Measurements from ENCODE around the gene CLDN11.

The CLDN11 gene

DNA sequence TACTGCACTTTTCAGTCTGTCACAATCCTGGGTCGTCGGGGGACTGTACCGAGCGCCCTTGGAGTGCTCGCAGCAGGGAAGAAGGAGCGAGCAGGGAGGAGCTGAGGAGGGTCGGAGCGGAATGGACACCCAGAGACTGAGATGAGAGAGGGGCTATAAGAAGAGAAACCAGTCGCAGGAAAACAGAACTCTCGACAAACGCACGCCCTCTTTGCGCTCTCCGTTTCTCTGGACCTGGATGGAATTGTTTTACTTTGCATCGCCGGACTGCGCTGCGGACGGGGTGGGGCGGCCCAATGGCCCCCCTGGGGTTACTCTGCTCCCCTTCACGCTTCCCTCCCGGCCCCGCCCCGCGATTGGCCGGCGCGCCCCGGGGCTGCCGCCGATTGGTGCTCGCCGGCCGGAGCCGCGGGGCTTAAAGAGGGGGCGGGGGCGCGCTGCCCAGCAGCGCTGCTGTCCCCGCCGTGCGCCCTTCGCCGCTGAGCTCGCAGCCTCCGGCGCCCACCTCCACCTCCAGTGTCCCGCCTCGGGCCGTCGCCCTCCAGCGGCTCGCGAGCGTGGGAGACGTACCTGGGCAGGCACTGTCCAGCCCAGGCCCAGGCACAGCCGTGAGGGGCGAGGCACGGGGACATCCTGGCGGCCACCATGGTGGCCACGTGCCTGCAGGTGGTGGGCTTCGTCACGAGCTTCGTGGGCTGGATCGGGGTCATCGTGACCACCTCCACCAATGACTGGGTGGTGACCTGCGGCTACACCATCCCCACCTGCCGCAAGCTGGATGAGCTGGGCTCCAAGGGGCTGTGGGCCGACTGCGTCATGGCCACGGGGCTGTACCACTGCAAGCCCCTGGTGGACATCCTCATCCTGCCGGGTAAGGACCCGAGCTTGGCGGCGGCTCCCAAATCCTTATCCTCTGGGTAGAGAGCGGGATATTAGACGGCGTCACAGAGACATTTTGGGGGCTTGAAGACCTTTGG, at the start of gene CLDN11:
CLDN11 (plus strand) TSS at position 447 of the 977 bp plus-strand sequence; CDS start at position 646, 199 bp downstream.
- DNase-seq: peak; percentile 75

DNA sequence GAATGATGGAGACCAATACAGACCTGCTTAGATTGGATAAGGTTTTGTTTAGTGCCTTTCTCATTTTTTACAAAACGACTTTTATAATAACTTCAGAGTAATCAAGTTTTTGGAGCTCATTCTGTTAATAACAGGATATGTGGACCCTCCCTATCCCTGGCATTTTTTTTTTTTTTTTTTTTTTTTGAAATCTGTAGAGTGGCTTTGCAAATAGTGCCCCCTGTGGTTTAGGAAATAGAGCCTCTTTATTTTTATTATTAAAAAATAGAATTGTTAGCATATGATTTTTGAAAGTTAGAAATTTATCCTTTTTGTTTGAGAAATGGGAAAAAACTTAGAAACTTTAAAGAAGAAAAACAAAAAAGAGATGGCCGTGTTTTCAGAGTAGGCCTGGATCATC, 49.7 kb upstream of the CLDN11 start:
- no peak for DNase-seq

DNA sequence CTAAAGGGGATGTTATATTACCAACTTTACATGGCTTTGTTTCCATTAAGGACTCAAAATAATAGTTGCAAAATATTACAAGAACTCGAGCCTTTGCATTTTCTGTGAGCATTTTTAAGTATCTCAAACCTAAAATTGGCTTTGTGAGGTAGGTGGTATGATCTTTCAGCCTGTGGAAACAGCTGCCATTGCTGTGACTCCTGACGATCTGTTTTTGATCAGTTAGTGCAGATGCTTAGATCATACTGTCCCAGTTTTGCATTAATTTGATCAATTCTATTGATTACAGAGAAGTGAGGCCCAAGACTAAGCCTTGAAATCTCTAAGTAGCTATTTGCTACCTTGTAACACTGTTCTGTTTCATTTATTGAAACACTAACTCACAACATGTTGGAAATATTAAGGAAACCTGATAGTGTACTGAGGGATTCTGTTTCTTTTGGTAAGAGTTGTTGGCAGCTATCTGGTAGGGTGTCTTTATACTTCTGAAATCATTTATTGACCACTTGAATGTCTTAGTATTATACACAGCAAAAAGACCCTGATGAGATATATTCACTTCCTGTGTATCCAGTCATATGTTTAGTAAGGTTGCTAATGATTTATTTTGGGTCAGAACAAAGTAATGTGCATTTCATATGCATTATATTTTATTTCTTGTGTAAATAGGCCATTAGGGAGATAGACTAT, 46.3 kb upstream of the CLDN11 start:
- DNase-seq: no peak

DNA sequence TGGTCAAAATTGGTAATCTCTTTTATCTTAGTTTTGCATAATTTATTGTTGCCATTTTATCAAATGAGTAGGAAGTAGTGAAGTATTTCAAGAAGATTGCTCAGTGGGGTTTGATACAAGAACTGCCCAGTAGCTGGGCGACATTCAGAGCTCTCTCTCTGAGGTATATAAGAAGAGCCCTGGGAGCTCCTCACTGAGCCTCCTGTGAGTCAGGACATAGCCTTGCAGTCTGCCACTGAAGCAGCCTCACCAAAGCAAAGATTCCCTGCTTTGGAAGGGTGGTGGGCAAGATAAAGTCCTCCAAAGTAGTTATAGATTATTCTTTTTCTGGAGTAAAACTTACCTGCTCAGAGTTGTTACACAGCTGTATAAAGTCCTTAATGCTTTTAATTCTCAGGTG, 35.1 kb upstream of the CLDN11 start:
- DNase-seq: no peak

DNA sequence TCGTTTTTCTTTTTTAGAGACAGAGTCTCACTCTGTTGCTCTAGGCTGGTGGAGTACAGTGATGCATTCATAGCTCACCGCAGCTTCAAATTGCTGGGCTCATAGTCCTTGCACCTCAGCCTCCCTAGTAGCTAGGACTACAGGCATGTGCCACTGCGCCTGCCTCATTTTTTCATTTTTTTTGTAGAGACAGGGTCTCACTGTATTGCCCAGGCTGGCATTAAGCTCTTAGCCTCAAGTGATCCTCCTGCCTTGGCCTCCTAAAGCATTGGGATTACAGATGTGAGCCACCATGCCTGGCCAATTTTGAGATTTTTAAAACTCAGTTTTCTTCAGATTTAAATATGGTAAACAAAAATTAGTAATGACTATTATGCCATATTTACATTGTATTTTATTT, 32.2 kb upstream of the CLDN11 start:
- no peak for DNase-seq

DNA sequence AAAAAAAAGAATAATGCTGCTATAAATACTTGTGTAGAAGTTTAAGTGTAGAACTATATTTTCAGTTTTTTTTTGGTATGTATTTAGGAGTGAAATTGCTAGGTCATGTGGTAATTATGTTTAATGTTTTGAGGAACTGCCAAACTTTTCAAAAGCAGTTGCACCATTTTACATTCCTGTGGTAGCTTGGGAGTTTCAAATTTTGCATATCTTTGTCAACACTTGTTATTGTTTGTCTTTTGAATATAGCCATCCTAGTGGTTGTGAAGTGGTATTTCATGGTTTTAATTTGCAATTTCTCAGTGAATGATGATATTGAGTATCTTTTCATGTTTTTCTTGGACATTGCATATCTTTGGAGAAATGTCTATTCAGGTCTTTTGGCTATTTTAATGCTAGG, 30.7 kb upstream of the CLDN11 start:
- no peak for DNase-seq

DNA sequence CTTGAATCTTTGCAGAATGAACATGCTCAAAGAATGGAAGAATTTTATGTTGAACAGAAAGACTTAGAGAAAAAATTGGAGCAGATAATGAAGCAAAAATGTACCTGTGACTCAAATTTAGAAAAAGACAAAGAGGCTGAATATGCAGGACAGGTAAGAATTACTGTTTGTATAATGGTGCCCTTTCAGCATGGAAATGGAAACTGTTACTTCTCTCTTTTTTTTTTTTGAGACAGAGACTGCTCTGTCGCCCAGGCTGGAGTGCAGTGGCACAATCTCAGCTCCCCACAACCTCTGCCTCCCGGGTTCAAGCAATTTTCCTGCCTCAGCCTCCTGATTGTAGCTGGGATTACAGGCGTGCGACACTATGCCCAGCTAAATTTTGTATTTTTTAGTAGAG, 27.6 kb upstream of the CLDN11 start:
- no peak for DNase-seq

DNA sequence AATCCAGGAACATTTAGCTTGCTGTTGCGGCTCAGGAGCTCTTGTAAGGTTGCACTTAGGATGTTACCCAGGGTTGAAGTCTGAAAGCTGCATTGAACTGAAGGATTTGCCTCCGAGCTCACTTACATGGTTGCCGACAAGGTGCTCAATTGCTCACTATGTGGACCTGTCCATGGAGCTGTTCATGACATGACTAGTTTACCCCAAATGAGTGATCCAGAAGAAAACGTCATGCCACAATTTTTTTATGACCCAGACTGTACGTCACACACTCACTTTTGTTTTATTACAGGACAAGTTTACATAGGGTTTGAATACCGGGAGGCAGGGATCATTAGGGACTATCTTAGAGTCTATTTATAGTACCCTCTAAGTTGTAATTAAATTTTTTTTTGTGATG, 21.0 kb upstream of the CLDN11 start:
- DNase-seq: no peak

DNA sequence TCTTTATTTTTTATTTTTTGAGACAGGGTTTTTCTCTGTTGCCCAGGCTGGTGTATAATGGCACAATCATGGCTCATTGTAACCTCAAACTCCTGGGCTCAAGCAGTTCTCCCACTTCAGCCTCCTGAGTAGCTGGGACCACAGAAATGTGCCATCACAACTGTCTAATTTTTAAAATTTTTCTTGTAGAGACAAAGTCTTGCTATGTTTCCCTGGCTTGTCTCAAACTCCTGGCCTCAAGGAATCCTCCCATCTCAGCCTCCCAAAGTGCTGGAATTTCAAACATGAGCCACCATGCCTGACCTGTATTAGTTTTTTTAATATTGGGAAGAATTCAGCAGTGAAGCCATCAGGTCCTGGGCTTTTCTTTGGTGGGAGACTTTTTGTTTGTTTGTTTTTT, 13.6 kb upstream of the CLDN11 start:
- DNase-seq: no peak

DNA sequence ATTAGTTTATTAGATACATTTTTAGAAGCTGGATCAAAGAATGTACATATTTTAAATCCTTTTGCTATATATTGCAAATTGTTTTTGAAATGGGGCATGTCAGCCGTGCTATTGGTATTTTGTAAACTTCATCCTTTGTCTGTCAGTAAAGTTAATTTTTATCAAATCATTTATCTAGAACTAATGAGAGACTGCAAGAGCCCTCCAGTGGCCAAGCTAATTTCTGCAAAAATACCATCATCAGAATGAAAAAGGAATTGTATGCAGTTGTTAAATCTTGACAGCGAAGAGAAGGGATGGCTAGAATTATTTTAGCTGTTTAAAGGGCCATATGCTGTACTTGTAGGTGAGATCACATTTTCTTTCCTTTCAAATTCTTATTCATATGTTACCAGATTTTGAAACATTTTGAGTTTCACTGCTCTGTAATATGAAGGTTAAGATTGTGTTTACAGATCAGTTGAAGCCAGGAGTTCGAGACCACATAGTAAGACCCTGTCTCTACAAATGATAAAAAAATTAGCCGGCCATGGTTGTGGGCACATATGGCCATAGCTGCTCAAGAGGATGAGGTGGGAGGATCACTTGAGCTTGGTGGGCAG, 8.1 kb upstream of the CLDN11 start:
- peak; percentile 46 for DNase-seq

DNA sequence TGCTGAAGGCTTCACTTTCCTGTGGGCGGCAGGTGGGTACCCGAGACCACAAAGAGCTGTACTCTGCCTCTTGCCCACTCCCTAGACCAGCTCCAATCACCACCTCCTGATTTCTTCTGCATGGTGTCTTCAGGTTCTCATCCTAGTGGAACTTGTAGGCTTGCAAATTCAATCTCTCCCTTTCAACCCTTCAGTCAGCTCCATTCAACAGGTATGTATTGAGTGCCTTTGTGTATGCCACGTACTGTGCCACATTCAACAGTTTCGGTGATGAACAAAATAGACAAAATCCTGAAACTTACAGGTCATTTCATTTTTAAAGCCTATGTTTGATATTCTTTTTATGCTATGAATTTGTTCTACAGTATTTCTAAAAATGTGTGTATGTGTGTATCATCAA, 5.4 kb upstream of the CLDN11 start:
- DNase-seq: no peak

DNA sequence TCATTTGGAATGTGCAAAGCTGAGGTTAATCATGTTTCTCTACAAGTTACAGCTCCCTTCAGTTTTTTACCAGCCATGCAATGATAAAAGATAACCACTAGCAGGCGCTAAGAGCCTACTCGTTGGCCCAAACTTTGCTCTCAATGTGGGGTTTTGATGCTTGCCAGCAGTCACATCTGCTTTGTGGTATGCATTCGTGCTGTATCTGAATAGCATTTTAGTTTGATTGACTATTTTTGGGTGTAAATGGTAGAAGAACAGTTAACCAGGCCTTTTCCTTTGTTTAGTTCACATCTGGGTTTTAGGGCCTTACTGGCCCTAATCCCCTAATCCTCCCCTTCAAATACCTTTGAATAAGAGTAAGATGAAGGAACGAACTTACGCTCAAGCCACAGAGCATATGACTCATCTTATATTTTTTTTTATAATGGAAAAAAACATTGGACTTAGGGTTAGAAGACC, 4.4 kb upstream of the CLDN11 start:
- peak; percentile 89 for DNase-seq

DNA sequence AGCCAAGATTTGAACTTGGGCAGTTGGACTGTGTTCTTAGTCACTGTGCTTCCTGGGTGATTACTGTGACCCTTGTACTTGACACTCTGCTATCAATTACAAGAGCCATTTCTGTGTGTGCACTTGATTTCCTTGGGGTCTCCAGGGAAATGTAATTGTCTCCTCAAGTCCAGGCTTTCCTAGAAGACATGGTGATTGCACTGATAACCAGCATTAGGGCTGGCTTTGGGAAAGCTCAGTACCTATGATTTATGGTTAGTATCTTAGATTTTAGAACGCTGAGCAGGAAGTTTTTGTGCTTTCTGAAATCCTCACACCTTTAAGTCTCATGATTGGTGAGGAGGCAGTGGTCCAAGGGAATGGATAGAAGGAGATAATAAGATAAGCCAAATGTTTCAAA, 1.6 kb upstream of the CLDN11 start:
- DNase-seq: peak; percentile 25

DNA sequence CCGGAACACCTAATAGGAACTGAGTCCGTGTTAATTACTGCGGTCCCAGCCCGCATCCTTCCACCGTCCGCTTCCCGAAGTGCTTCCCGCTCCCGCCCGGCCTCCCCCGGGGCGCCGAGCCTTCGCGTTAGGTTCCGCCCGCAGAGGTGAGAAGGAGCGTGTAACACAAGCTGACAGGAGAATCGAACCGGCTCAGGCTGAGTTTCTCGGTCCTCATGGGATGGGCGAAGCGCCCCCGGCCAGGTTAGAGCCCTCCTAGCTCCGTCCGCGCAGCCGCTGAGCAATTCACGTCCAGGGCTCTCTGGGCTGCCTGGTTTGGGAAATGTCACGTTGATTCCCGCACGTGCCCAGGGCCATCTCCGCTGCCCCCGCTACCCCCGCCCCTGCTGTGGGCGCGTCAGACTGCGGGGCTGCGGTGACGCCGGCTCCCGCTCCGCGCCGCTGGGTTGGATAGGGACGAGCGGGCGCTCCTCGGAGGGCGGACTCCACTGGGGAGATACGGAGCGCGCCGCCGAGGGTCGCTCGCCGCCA, 954 bp downstream of the CLDN11 start:
- DNase-seq: peak; percentile 82

DNA sequence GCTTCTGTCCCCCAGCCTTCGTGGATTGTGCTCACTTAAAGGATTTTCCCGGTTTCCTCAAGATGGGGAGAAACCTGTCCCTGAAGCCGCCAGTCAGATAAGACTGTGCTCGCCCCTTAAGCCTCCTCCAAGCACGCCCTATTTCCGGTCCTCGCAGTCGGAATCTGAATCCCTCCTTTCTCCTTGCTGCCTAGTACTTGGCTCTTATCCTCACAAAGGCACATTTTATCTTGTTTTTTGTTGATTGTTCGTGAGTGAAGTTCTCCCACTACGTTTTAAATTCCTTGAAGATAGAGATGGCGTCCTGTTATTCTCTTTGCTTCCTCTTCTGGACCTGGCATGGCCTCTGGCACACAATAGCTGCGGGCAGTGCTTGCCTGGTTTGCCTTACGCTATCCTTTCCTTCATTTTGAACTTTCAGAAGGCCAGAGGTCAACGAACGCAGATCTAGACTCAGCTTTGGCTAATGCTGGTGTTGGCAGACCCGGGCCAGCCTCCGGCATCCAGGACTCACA, 1.7 kb downstream of the CLDN11 start:
- DNase-seq: peak; percentile 65

DNA sequence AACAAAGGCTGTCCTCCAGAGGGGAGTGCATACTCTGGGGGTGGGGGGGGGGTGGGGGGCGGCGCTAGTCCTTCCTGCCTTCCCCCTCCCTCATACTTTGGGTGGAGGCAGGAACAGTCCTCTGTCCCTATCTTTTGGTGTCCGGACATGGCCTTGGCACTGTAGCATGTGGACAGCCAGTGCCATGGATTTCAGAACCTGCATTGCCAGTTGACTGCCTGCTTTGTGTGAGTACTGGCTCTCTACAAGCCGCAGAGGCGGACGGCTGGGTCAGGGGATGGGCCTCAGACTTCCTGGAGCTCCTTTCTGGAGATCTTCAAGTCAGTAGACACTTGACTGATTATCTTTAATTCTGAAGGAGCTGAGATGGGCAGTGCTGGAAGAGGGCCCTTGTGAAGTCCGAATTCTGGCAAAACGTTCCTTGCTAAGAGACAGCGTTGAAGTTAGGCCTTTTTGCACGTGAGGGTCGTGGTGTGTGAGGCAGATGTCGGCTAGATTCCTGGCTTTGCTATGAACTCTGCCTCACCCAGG, 2.5 kb downstream of the CLDN11 start:
- peak; percentile 42 for DNase-seq

DNA sequence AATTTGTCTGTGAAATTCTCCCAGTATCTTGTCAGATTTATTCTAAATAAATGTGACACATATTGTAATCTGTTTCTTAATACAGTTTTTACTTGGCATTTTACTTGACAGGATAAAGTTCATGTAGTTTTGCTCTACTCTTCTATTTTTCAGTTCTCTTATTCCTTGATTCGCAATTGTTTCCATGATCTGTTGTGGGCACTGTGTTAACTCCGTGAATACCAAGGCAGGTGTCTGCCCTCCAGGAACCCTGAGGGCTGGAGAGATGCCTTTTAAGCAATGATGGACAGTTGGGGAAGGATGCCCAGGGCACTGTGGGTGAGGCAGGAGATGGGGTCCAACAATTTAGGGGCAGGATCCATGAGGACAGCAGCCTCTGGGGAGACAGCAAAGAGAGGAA, 3.1 kb downstream of the CLDN11 start:
- DNase-seq: no peak

DNA sequence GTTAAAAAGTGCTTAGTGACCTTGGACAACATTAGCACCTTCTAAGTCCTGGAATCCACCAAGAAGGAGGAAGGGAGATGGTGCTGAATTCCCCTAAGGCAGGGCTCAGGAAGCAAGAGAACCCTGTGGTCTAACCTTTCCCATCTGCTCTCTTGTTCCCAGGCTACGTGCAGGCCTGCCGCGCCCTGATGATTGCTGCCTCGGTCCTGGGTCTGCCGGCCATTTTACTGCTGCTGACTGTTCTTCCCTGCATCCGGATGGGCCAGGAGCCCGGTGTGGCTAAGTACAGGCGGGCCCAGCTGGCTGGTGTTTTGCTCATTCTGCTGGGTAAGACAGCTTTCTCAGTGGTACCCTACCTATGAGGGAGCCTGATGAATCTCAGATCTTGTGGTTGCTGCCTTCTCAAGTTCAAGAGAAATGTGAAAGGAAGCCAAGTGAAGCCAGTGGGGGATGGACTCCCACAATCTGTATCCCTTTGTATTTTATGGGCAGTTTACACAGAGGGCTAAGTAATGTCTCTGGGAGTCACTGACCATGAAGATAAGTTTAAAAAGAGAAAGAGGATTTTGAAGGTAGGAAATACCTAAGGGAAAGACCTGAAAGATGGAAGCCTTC, 4.4 kb downstream of the CLDN11 start:
- no peak for DNase-seq

DNA sequence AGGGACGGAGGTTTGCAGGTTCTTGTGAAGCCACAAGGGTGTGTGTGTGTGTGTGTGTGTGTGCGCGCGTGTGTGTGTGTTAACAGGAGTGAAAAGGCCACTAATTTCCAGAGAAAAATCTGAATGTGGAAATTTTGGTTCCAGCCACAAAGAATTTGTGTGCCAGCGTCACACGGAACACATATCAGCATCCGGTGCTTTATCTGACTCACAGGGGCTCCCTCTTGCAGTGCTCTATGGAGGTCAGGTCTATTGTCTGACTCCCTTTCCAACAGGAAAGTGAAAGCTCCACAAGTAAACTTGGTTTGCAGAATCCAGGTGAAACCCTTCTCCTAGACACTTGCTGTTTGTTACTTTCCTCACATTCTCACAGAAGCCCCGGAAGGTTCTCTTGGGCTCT, 6.2 kb downstream of the CLDN11 start:
- no peak for DNase-seq

DNA sequence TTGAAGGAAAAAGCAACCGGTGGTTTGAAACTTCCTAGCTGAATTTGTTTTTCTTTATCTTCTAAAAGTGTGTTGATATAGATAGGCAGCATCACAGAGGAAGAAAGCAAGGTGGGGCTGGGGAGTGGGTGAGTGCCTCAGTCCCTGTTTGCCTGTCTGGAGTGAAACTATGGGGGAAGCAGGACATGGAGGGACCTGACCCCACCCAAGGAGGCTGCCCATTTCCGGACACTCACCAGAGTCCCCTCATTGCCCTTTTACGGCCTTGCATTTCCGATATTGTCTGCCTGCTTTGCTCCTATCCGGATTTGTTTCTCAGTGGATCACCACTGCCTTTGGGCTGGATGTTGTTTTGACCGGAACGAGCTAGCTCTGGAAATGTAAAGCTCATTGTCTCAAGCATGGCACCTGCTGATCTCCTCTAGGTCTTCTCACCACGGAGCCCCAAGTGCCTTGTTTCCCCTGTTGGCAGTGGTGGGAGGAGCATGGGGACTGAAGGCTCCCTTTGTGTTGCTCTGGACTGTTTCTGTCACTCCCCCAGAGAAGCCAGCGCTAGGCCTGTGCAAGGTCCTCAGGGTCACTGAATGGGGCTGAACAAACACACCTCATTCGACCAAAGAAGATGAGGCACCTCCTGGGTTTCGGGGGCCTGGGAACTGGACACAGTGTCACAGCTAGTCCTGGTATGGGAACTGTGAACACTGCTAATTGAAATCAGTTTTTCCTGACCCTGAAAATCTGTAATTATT, 7.0 kb downstream of the CLDN11 start:
- peak; percentile 48 for DNase-seq

DNA sequence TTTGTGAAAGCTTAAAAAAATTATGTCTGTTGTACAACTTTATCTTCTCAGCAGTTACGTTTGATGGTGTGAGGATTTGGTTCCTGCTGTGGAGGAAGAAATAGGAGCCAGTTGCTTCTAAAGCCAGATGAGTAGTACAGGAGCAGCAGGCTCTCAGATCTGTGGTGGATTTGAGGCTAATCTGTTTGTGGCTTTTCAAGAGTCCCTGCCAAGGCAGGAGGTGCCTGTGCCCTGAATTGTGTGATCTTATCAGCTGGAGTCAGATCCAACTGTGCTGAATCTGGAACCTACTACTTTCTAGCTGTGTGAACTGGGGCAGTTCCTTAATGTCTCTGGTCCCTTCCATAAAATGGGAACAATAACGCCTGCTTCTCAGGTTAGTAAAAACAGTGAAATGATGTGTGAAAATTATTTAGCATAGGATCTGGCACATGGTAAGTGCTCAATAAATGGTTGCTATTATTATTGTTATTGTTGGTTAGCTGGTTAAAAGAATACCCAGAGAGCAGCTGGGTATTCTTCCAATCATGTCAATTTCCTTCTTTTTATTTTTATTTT, 7.7 kb downstream of the CLDN11 start:
- no peak for DNase-seq

Data from eye (tissue), 1 donor.